ENCODE results near the gene FBXO4. TPM values are rescaled to one million over a fixed set of nuclear protein-coding genes. Genes with fewer than 3 reads are reported as not detected.

FBXO4 gene
- total RNA-seq, 2 donors from 2014 or later: 1.8 to 1.9 TPM

GRCh38 chr5:41956943-41957342 lies 31.9 kb downstream of the FBXO4 start:
- Histone ChIP-seq H3K27me3 (ENCODE audit: control insufficient read depth, insufficient read depth, low read length, poor library complexity, severe bottlenecking) (no peaks in the 10 kb centered on the region), H3K9me3 (ENCODE audit: control insufficient read depth, low read length) (no peaks in the 10 kb centered on the region), H3K9ac (ENCODE audit: extremely low read depth, low read length, poor library complexity, severe bottlenecking) (no peak overlapping the region), H3K36me3 (ENCODE audit: control insufficient read depth, insufficient read depth, low read length) (no peaks in the 10 kb centered on the region), H3K4me3 (ENCODE audit: low read length) (no peak overlapping the region), H3K4me1 (ENCODE audit: control insufficient read depth, insufficient read depth, low read length) (no peaks in the 10 kb centered on the region), H3K27ac (ENCODE audit: low read depth, low read length) (no peak overlapping the region)
- peaks cover 7% of the 10 kb centered on the region for H3K9me3 Mint-ChIP-seq
- no peak overlapping the region for H3K27ac Mint-ChIP-seq
- no peaks in the 10 kb centered on the region for H3K4me1 Mint-ChIP-seq
- H3K36me3 Mint-ChIP-seq (ENCODE audit: low read depth): no peaks in the 10 kb centered on the region
- TF ChIP-seq CTCF (conservative IDR thresholded peaks at IDR 0.05): no peak
- no peak for DNase-seq
- 75% methylated on average over 1 of the region's 1 CpG; no CpG with 5 or more reads in 1 of the 2 experiments for WGBS, 2 experiments (ENCODE audit: insufficient coverage in 1 of 2, insufficient read length in 1 of 2)
- no peak overlapping the region for H3K4me3 Mint-ChIP-seq
- H3K27me3 Mint-ChIP-seq (ENCODE audit: insufficient read depth): no peaks in the 10 kb centered on the region

- H3K36me3 ChIP-seq (ENCODE audit: control insufficient read depth, insufficient read depth, low read length): no peaks in the 10 kb centered on the region
- no peaks in the 10 kb centered on the region for H3K4me1 ChIP-seq (ENCODE audit: control insufficient read depth, insufficient read depth, low read length)
- H3K27me3 ChIP-seq (ENCODE audit: control insufficient read depth, insufficient read depth, low read length, poor library complexity, severe bottlenecking): no peaks in the 10 kb centered on the region
- H3K9me3 Mint-ChIP-seq: peaks cover 9% of the 10 kb centered on the region
- DNase-seq: no peak
- H3K4me3 ChIP-seq (ENCODE audit: low read length): no peak overlapping the region
- no peaks in the 10 kb centered on the region for H3K27me3 Mint-ChIP-seq (ENCODE audit: insufficient read depth)
- no peak overlapping the region for H3K27ac Mint-ChIP-seq
- H3K27ac ChIP-seq (ENCODE audit: low read depth, low read length): no peak overlapping the region
- H3K4me1 Mint-ChIP-seq: no peaks in the 10 kb centered on the region
- H3K9ac ChIP-seq (ENCODE audit: extremely low read depth, low read length, poor library complexity, severe bottlenecking): no peak overlapping the region
- no peaks in the 10 kb centered on the region for H3K36me3 Mint-ChIP-seq (ENCODE audit: low read depth)
- H3K4me3 Mint-ChIP-seq: no peak overlapping the region
- no peaks in the 10 kb centered on the region for H3K9me3 ChIP-seq (ENCODE audit: control insufficient read depth, low read length)
- TF ChIP-seq CTCF (conservative IDR thresholded peaks at IDR 0.05): no peak
These were observed 35.4 kb downstream of the FBXO4 start for GRCh38 chr5:41960481-41960880.

- no peak overlapping the region for H3K27ac Mint-ChIP-seq
- Histone ChIP-seq H3K27ac (ENCODE audit: low read depth, low read length) (no peak overlapping the region), H3K36me3 (ENCODE audit: control insufficient read depth, insufficient read depth, low read length) (no peaks in the 10 kb centered on the region), H3K9me3 (ENCODE audit: control insufficient read depth, low read length) (no peaks in the 10 kb centered on the region), H3K9ac (ENCODE audit: extremely low read depth, low read length, poor library complexity, severe bottlenecking) (no peak overlapping the region), H3K4me1 (ENCODE audit: control insufficient read depth, insufficient read depth, low read length) (no peaks in the 10 kb centered on the region), H3K27me3 (ENCODE audit: control insufficient read depth, insufficient read depth, low read length, poor library complexity, severe bottlenecking) (no peaks in the 10 kb centered on the region), H3K4me3 (ENCODE audit: low read length) (no peak overlapping the region)
- no peaks in the 10 kb centered on the region for H3K36me3 Mint-ChIP-seq (ENCODE audit: low read depth)
- no peaks in the 10 kb centered on the region for H3K27me3 Mint-ChIP-seq (ENCODE audit: insufficient read depth)
- WGBS, 2 experiments (ENCODE audit: insufficient coverage in 1 of 2, insufficient read length in 1 of 2): 85% methylated on average over 1 of the region's 1 CpG; no CpG with 5 or more reads in 1 of the 2 experiments
- DNase-seq: no peak
- H3K4me3 Mint-ChIP-seq: no peak overlapping the region
- peaks cover 11% of the 10 kb centered on the region for H3K9me3 Mint-ChIP-seq
- no peak for TF ChIP-seq CTCF (conservative IDR thresholded peaks at IDR 0.05)
- no peaks in the 10 kb centered on the region for H3K4me1 Mint-ChIP-seq
These were observed 36.7 kb downstream of the FBXO4 start for GRCh38 chr5:41961736-41962135.

All from endodermal cell (in vitro differentiated cells).